ENCODE data around the gene ABHD11.
"Not testable (repeated sequence)": the region's sequence is repeated elsewhere in the genome, so short reads cannot be mapped to it uniquely, and the experiment has no call there.

DNA sequence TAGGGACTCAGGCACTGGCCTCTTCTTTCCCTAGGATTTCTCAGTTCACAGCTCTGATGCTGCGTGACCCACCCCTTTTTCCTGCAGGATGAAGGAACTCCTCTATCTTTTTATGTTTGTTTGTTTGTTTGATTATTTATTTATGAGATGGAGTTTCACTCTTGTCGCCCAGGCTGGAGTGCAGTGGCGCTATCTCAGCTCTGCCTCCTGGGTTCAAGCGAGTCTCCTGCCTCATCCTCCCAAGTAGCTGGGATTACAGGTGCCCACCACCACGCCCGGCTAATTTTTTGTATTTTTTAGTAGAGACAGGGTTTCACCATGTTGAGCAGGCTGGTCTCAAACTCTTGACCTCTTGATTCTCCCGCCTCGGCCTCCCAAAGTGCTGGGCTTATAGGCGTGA is 18.2 kb downstream of the ABHD11 start:
- TF ChIP-seq, protein P1, sequence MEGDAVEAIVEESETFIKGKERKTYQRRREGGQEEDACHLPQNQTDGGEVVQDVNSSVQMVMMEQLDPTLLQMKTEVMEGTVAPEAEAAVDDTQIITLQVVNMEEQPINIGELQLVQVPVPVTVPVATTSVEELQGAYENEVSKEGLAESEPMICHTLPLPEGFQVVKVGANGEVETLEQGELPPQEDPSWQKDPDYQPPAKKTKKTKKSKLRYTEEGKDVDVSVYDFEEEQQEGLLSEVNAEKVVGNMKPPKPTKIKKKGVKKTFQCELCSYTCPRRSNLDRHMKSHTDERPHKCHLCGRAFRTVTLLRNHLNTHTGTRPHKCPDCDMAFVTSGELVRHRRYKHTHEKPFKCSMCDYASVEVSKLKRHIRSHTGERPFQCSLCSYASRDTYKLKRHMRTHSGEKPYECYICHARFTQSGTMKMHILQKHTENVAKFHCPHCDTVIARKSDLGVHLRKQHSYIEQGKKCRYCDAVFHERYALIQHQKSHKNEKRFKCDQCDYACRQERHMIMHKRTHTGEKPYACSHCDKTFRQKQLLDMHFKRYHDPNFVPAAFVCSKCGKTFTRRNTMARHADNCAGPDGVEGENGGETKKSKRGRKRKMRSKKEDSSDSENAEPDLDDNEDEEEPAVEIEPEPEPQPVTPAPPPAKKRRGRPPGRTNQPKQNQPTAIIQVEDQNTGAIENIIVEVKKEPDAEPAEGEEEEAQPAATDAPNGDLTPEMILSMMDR (IDR thresholded peaks at IDR 0.05), result not testable (repeated sequence)
- not testable (repeated sequence) for TF ChIP-seq POLR2A (IDR thresholded peaks at IDR 0.05)

Measured in uterus (tissue), 2 donors.